Type B pancreatic cell (in vitro differentiated cells): ENCODE results near the gene PRKCE. TPM values are rescaled to one million over a fixed set of nuclear protein-coding genes. Genes with fewer than 3 reads are reported as not detected.
A peak's percentile ranks its signal among the peaks of the same experiment; 100 is the strongest.
"Not testable (repeated sequence)": the region's sequence is repeated elsewhere in the genome, so short reads cannot be mapped to it uniquely, and the experiment has no call there.

Experiments
- DNase-seq: peaks from one replicate; pipeline ENCODE4 v3.0.0; 2021; ENCODE audit warnings: mixed read lengths; ENCODE audit not compliant: unreplicated experiment; ENCODE audit errors: extremely low spot score
- H3K27ac Mint-ChIP-seq: 2 replicates; pipeline ENCODE4 v1.8.0; 2021; ENCODE audit warnings: mild to moderate bottlenecking, mixed read lengths
- H3K27me3 Mint-ChIP-seq: 2 replicates; pipeline ENCODE4 v1.8.0; 2021; ENCODE audit warnings: mixed read lengths
- H3K36me3 Mint-ChIP-seq: 2 replicates; pipeline ENCODE4 v1.8.0; 2021; ENCODE audit warnings: mixed read lengths
- H3K4me1 Mint-ChIP-seq: one replicate; pipeline ENCODE4 v1.8.0; 2021; ENCODE audit warnings: mixed read lengths; ENCODE audit not compliant: unreplicated experiment
- H3K4me3 Mint-ChIP-seq: 2 replicates; pipeline ENCODE4 v1.8.0; 2021; ENCODE audit warnings: mild to moderate bottlenecking, mixed read lengths
- H3K9me3 Mint-ChIP-seq: 2 replicates; pipeline ENCODE4 v1.8.0; 2021; ENCODE audit warnings: mixed read lengths
- CTCF ChIP-seq: fragments of 200-600 bp; sonication (generic); conservative IDR thresholded peaks from 2 replicates; pipeline ENCODE4 v1.5.0; 2021; ENCODE audit warnings: antibody characterized with exemption, mild to moderate bottlenecking
- total RNA-seq: library from RNA; stranded (reverse); gene quantifications from 2 replicates; pipeline ENCODE4 v1.2.1, GENCODE V29; 2021; ENCODE audit warnings: low replicate concordance

The PRKCE gene
- total RNA-seq, 1 donor from 2014 or later, result 21.2 TPM

DNA sequence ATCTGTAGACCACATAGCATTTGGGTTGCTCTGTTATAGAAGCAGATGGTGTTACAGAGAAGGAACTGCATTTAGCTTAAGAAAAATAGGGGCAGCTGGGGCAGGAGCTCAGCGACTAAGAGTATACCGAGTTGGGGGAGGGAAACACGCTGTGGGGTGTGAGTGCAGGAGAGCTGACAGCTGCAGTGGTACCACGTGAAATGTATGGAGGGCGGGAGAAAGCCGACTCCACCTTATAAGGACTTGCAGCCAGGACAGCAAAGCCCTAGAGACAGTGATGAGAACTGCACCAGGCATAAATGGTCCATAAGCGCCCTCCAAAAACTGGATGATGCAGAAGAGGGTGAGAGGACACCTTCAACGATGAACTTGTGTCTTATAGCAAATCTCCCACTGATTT, 237.6 kb downstream of the PRKCE start:
- no peak for DNase-seq
- peak; percentile 47 for TF ChIP-seq CTCF
- peak overlapping the region; percentile 41 for H3K27ac Mint-ChIP-seq
- peaks cover 2% of the 10 kb centered on the region for H3K27me3 Mint-ChIP-seq
- no peak overlapping the region for H3K4me3 Mint-ChIP-seq
- no peaks in the 10 kb centered on the region for H3K9me3 Mint-ChIP-seq
- no peaks in the 10 kb centered on the region for H3K36me3 Mint-ChIP-seq
- peaks cover 38% of the 10 kb centered on the region for H3K4me1 Mint-ChIP-seq

DNA sequence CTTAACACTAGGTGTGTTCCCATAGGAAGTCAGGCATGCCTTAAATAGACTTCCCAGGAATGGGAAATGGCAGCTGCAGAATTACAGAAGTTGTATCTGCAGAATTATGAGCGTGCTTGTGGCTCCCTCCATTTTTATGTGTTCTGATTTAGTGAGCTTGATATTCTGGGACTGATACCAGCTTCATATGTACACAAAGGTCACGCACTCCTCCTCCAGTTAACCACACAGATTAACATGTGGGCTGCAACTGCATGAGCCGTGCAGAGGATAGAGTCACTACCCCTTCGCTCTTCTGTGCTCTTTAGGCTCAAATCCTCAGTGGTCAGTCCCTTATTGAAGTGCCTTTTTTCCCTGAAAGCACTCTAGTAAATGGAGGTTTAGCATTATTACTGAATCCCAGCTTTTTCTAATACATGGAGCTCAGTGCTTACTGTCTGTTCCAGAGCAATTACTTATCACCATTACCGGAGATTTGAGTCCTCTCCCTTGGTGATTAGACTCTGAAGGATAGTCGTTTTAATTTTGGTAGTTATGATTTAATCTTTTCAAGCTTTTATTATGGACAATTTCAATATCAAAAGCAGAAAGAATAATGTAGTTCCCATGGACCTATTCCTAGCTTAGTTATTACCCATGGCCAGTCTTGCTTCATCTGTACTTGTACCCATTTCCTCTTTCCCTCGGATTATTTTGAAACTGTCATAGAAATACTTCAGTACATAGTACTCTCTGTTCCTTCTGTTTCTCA, 238.3 kb downstream of the PRKCE start:
- Mint-ChIP-seq H3K4me3 (no peak overlapping the region), H3K27ac (no peak overlapping the region), H3K4me1 (peaks cover 34% of the 10 kb centered on the region), H3K36me3 (no peaks in the 10 kb centered on the region), H3K27me3 (peaks cover 2% of the 10 kb centered on the region), H3K9me3 (no peaks in the 10 kb centered on the region)
- no peak for DNase-seq
- no peak for TF ChIP-seq CTCF

DNA sequence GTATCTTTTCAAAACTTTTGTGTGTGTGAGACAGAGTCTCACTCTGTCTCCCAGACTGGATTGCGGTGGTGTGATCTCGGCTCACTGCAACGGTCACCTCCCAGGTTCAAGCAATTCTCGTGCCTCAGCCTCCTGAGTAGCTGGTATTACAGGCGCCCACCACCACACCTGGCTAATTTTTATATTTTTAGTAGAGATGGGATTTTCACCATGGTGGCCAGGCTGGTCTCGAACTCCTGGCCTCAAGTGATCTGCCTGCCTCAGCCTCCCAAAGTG, 238.8 kb downstream of the PRKCE start:
- not testable (repeated sequence) for H3K4me3 Mint-ChIP-seq, H3K27me3 Mint-ChIP-seq, DNase-seq, H3K9me3 Mint-ChIP-seq, H3K36me3 Mint-ChIP-seq, H3K27ac Mint-ChIP-seq
- peaks cover 34% of the 10 kb centered on the region for H3K4me1 Mint-ChIP-seq

DNA sequence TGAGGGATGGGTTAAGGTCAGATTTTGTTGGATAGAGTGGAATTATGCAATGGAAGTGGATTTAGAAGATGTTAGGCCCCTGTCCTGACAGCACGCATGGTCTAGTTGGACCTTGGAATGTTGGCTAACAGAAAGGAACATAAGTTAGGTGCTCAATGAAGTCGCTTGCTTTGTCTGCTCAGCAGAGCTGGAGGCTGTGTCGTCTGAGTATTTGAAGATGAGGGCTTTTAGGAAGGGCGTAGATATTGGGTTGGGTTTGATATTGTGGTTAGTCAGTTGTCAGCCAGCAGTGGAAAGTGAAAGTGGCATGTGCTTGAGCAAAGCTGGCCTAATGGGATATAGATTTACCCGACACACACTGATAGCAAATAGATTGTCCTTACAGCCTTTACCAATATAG, 239.3 kb downstream of the PRKCE start:
- DNase-seq, result no peak
- H3K36me3 Mint-ChIP-seq, result no peaks in the 10 kb centered on the region
- H3K27ac Mint-ChIP-seq, result no peak overlapping the region
- peaks cover 2% of the 10 kb centered on the region for H3K27me3 Mint-ChIP-seq
- H3K9me3 Mint-ChIP-seq, result no peaks in the 10 kb centered on the region
- H3K4me3 Mint-ChIP-seq, result no peak overlapping the region
- H3K4me1 Mint-ChIP-seq, result peaks cover 37% of the 10 kb centered on the region
- TF ChIP-seq CTCF, result no peak

GRCh38 chr2:45891719-45892424, 240.4 kb downstream of the PRKCE start:
- peaks cover 33% of the 10 kb centered on the region for H3K4me1 Mint-ChIP-seq
- peaks cover 2% of the 10 kb centered on the region for H3K27me3 Mint-ChIP-seq
- H3K9me3 Mint-ChIP-seq, result no peaks in the 10 kb centered on the region
- no peaks in the 10 kb centered on the region for H3K36me3 Mint-ChIP-seq
- TF ChIP-seq CTCF, result no peak
- no peak overlapping the region for H3K4me3 Mint-ChIP-seq
- no peak for DNase-seq
- peak overlapping the region; percentile 37 for H3K27ac Mint-ChIP-seq

DNA sequence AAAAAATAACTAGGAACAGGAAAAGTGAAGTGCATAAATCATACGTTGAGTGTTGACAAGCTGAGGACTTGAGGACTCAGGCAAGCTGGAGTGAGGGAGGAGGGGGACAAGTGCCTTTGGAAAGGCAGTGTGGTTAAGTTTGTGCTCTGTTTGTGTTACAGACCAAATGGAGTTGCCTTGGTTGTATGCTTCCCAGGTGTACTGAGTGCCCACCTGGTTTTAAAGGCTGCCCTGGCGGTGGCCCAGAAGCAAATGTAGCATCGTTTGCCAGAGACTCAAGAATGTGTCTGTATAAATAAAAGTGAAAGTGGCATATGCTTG, 240.9 kb downstream of the PRKCE start:
- Mint-ChIP-seq H3K4me3 (no peak overlapping the region), H3K4me1 (peaks cover 33% of the 10 kb centered on the region), H3K36me3 (no peaks in the 10 kb centered on the region), H3K9me3 (no peaks in the 10 kb centered on the region), H3K27ac (no peak overlapping the region), H3K27me3 (peaks cover 2% of the 10 kb centered on the region)
- DNase-seq, result no peak
- TF ChIP-seq CTCF, result no peak
